K562 (cell line): Measurements from ENCODE around the gene SLC25A51. TPM values are rescaled to one million over a fixed set of nuclear protein-coding genes. Genes with fewer than 3 reads are reported as not detected.

Experiments used
- ATF2 ChIP-seq: sonication (generic); formaldehyde crosslinking; IDR thresholded peaks from 2 replicates; pipeline ENCODE4 v1.8.1; 2022; ENCODE audit warnings: missing genetic modification reagents
- BRCA1 ChIP-seq, 2 experiments: fragments of 450-650 bp in 1 of 2; sonication (generic) in 1 of 2; formaldehyde crosslinking in 1 of 2; IDR thresholded peaks; 2 replicates each; pipeline versions ENCODE4 v1.5.0 to v1.6.1; 2017 to 2020; ENCODE audit warnings: mild to moderate bottlenecking in 1 of 2, missing genetic modification reagents in 1 of 2
- CBFA2T2 ChIP-seq: fragments of 450-650 bp; conservative IDR thresholded peaks from 2 replicates; pipeline ENCODE4 v1.6.1; 2017; ENCODE audit warnings: mild to moderate bottlenecking
- FOSL1 ChIP-seq: fragments of 200-800 bp; sonication (Bioruptor generic); conservative IDR thresholded peaks from 2 replicates; pipeline ENCODE4 v1.6.1; 2016; ENCODE audit warnings: missing genetic modification characterization, missing compliant biosample characterization
- GABPB2 ChIP-seq: fragments of 250-450 bp; sonication (Bioruptor Pico); conservative IDR thresholded peaks from 2 replicates; pipeline ENCODE4 v1.5.1; 2021; ENCODE audit warnings: mild to moderate bottlenecking
- GATAD2A ChIP-seq: fragments of 450-650 bp; IDR thresholded peaks from 2 replicates; pipeline ENCODE4 v1.6.1; 2017
- HDGF ChIP-seq: fragments of 450-650 bp; IDR thresholded peaks from 2 replicates; pipeline ENCODE4 v1.6.1; 2016
- KDM5B ChIP-seq: fragments of 200-600 bp; sonication (generic); IDR thresholded peaks from 2 replicates; pipeline ENCODE4 v1.6.1; 2012; ENCODE audit warnings: low read depth, mild to moderate bottlenecking, moderate library complexity, low read length, control low read depth, inconsistent platforms; ENCODE audit not compliant: insufficient replicate concordance
- MTA1 ChIP-seq: fragments of 450-650 bp; IDR thresholded peaks from 2 replicates; pipeline ENCODE4 v1.6.1; 2017; ENCODE audit warnings: borderline replicate concordance
- PHF21A ChIP-seq: fragments of 450-650 bp; IDR thresholded peaks from 2 replicates; pipeline ENCODE4 v1.6.1; 2017; ENCODE audit warnings: low read depth, borderline replicate concordance
- RREB1 ChIP-seq: fragments of 250-450 bp; sonication (Bioruptor Pico); IDR thresholded peaks from 2 replicates; pipeline ENCODE4 v1.4.0; 2020
- SMAD2 ChIP-seq: fragments of 150-350 bp; IDR thresholded peaks from 2 replicates; pipeline ENCODE4 v1.6.1; 2014; ENCODE audit warnings: low read depth, mild to moderate bottlenecking, low read length
- SMARCA4 ChIP-seq: fragments of 450-650 bp; IDR thresholded peaks from 2 replicates; pipeline ENCODE4 v1.6.1; 2016
- SMC3 ChIP-seq: conservative IDR thresholded peaks from 2 replicates; pipeline ENCODE4 v1.6.1; 2011; ENCODE audit warnings: low read depth, low read length, improper control_type of control experiment; ENCODE audit not compliant: insufficient read depth
- SRF ChIP-seq, 2 experiments: fragments of 250-450, 450-650 bp in 1 of 2; sonication (Bioruptor Pico) in 1 of 2; sonication (generic) in 1 of 2; formaldehyde crosslinking; IDR thresholded peaks; 2 replicates each; pipeline versions ENCODE4 v1.5.0 to v1.5.1; 2020 to 2022; ENCODE audit warnings: mild to moderate bottlenecking in 1 of 2, missing genetic modification reagents in 1 of 2
- TAF9B ChIP-seq: fragments of 450-650 bp; IDR thresholded peaks from 2 replicates; pipeline ENCODE4 v1.6.1; 2018; ENCODE audit warnings: mild to moderate bottlenecking; ENCODE audit not compliant: partially characterized antibody
- XRCC5 ChIP-seq: fragments of 200-400 bp; formaldehyde crosslinking; IDR thresholded peaks from 2 replicates; pipeline ENCODE4 v1.6.1; 2017; ENCODE audit warnings: low read depth, mild to moderate bottlenecking, low read length
- ZFX ChIP-seq: sonication (generic); formaldehyde crosslinking; IDR thresholded peaks from 2 replicates; pipeline ENCODE4 v1.8.0; 2022; ENCODE audit warnings: mild to moderate bottlenecking, missing genetic modification reagents, moderate library complexity
- polyA plus RNA-seq, 8 experiments: library from polyadenylated mRNA; depleted of rRNA in 4 of 8; stranded (reverse) in 5 of 8; unstranded in 3 of 8; fragments of >200 nt; fragmentation: Nextera tagmentation in 2 of 8; fragmentation: Illumina TruSeq in 1 of 8; extraction: Ambion mirVana in 2 of 8; extraction: Trizol in 1 of 8; gene quantifications; 2 replicates each; pipeline versions ENCODE4 v1.2.1 to v1.2.3, GENCODE V29; 2011 to 2014; ENCODE audit warnings: inconsistent platforms in 1 of 8, missing spikeins in 1 of 8
- total RNA-seq, 7 experiments: library from RNA; depleted of rRNA in 6 of 7; stranded (reverse); fragments of >200 nt in 6 of 7; fragmentation: Illumina TruSeq in 2 of 7; extraction: Trizol in 2 of 7; gene quantifications; 2 replicates each; pipeline versions ENCODE4 v1.2.1 to v1.2.3, GENCODE V29; 2011 to 2021; ENCODE audit warnings: low replicate concordance in 1 of 7
- TF ChIP-seq, protein P1 (sequence below): fragments of 250-450 bp; sonication (Bioruptor Pico); IDR thresholded peaks from 2 replicates; pipeline ENCODE4 v1.6.1; 2021; ENCODE audit warnings: mild to moderate bottlenecking

Gene SLC25A51
- total and polyA plus RNA-seq, 9 of the 15 experiments (the other 6 are each of a cell fraction or from before 2014, with no cell fraction given), result 9.1 to 40.7 (median 24.5) TPM

DNA sequence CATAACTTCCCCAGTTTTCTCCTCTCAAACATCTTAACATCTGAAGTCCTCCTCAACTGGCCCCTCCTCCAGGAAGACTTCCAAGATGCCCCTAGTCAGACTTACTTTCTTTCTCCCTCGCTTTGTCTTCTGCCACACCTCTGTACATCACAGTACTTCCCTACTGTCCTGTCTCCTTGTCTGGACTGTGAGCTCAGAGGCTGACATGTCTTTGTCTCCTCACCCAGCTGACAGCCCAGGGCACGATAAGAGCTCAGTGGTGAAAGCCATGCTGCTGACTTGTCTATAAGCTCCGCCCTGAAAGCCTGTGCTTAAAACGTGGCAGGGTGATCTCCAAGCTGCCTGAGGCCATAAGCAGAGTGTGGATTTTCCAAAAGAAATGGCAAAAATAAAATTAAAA, 33.0 kb upstream of the SLC25A51 start (continued):
- TF ChIP-seq RREB1 (CRISPR knock-in tag), result no peak
- no peak for TF ChIP-seq GABPB2 (CRISPR knock-in tag)
- TF ChIP-seq XRCC5, result peak; percentile 41; the same call in 1 of the 2 replicates
- 0 out of 2 replicates have a peak, but pooled peaks have one; percentile 22 for TF ChIP-seq FOSL1
- no peak for TF ChIP-seq KDM5B
- peak; percentile 22; the same call in 1 of the 2 replicates for TF ChIP-seq CBFA2T2
- no peak for TF ChIP-seq ZFX (CRISPR knock-in tag)
- TF ChIP-seq SRF (CRISPR knock-in tag; IDR thresholded peaks at IDR 0.05), result no peak
- TF ChIP-seq MTA1, result no peak
- TF ChIP-seq, protein P1, sequence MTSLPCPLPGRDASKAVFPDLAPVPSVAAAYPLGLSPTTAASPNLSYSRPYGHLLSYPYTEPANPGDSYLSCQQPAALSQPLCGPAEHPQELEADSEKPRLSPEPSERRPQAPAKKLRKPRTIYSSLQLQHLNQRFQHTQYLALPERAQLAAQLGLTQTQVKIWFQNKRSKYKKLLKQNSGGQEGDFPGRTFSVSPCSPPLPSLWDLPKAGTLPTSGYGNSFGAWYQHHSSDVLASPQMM (CRISPR knock-in tag), result no peak
- TF ChIP-seq SMAD2, result no peak
- TF ChIP-seq PHF21A, result no peak
- TF ChIP-seq SMARCA4, result peak; percentile 84
- no peak for TF ChIP-seq BRCA1 (IDR thresholded peaks at IDR 0.05)
- no peak for TF ChIP-seq BRCA1 (CRISPR knock-in tag; IDR thresholded peaks at IDR 0.05)
- TF ChIP-seq ATF2, result no peak
- TF ChIP-seq HDGF, result peak; percentile 88; the same call in 1 of the 2 replicates
- no peak for TF ChIP-seq SMC3
- TF ChIP-seq GATAD2A, result no peak
- TF ChIP-seq TAF9B, result no peak
